ENCODE data around the gene IL24. TPM values are rescaled to one million over a fixed set of nuclear protein-coding genes. Genes with fewer than 3 reads are reported as not detected.
A peak's percentile ranks its signal among the peaks of the same experiment; 100 is the strongest.

IL24 gene
- total and polyA plus RNA-seq, 7 experiments from 2014 or later: 0.51 to 28.4 (median 27.9) TPM; not detected in 4

DNA sequence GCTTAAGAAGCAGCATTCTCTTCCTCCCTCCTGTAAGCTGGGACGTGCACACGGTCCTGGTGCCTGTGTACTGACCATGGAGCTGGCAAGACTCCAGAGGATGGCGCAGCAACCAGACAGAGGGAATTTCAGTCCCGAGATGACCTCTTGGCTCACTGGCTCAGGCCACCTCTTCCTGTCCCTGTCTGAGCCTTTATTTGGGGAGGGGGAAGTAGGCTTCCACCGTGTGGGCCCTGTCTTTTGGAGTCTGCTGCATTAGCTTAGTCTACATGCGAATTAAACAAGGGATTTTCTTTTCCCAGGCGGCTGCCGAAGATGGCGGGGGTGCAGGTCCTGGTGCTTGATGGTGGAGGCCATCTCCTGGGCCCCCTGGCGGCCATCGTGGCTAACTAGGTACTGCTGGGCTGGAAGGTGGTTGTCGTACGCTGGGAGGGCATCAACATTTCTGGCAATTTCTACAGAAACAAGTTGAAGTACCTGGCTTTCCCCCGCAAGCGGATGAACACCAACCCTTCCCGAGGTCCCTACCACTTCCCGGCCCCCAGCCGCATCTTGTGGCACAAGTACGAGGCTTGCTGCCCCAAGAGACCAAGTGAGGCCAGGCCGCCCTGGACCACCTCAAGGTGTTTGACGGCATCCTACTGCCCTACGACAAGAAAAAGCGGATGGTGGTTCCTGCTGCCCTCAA, 10.2 kb downstream of the IL24 start:
- H3K4me1 ChIP-seq (ENCODE audit: control insufficient read depth in 2 of 2, insufficient read depth in 2 of 2, low read length in 2 of 2): peaks cover 44 to 75% of the 10 kb centered on the region in 2 donors
- ChIA-PET CTCF (interaction anchor here (1.4 to 3.8 kb wide), 8 partner anchors 13 to 172 kb away, joined by 4 to 56 read pairs (median 20); partner anchors contain the start of gene FCMR), POLR2A (interaction anchor here (0.8 to 17.9 kb wide), 15 partner anchors 9 to 415 kb away, joined by 3 to 600 read pairs (median 7); partner anchors contain the start of genes FCMR and IL24)
- H3K9me3 Mint-ChIP-seq: peaks cover 0 to 8% (median 0%) of the 10 kb centered on the region in 11 donors
- H3K36me3 ChIP-seq (ENCODE audit: control insufficient read depth in 2 of 3, insufficient read depth in 3 of 3, low read length in 3 of 3): peaks cover 29 to 66% (median 40%) of the 10 kb centered on the region in 3 experiments
- peaks cover 0 to 6% (median 0%) of the 10 kb centered on the region in 5 donors for H3K27me3 Mint-ChIP-seq
- ATAC-seq: no peak
- H3K27me3 ChIP-seq (ENCODE audit: control insufficient read depth in 2 of 2, insufficient read depth in 2 of 2, low read length in 2 of 2): no peaks in the 10 kb centered on the region
- H3K27ac Mint-ChIP-seq: peak overlapping the region in 8 of 9 donors; percentile 91 to 98 (median 95)
- H3K4me3 ChIP-seq (ENCODE audit: low read length): no peak overlapping the region
- H3K4me3 Mint-ChIP-seq: peak overlapping the region; percentile 49 to 81 (median 64)
- H3K36me3 Mint-ChIP-seq: peaks cover 22 to 67% (median 60%) of the 10 kb centered on the region in 5 donors
- intact Hi-C loops (cut with micrococcal nuclease): loop anchor here in 1 of 2 donors (5.0 kb wide), 1 partner anchor 350 kb away; no protein-coding TSS in a partner anchor
- no peaks in the 10 kb centered on the region for H3K9me3 ChIP-seq (ENCODE audit: control insufficient read depth in 2 of 3, low read length in 3 of 3)
- H3K4me1 Mint-ChIP-seq: peaks cover 56 to 94% (median 86%) of the 10 kb centered on the region in 7 donors
- no peak for DNase-seq
- peak overlapping the region; percentile 75 for H3K27ac ChIP-seq (ENCODE audit: low read depth, low read length)

DNA sequence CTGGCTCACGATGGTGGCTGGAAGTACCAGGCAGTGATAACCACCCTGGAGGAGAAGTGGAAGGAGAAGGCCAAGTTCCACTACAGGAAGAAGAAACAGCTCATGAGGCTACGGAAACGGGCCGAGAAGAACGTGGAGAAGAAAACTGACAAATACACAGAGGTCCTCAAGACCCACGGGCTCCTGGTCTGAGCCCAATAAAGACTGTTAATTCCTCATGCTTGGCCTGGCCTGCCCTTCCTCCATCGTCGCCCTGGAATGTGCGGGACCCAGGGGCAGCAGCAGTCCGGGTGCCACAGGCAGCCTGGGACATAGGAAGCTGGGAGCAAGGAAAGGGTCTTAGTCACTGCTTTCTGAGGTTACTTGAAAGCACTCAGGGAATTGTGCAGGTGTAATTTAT, 10.8 kb downstream of the IL24 start:
- Histone ChIP-seq H3K36me3 (ENCODE audit: control insufficient read depth in 2 of 3, insufficient read depth in 3 of 3, low read length in 3 of 3) (peaks cover 29 to 68% (median 41%) of the 10 kb centered on the region in 3 experiments), H3K4me1 (ENCODE audit: control insufficient read depth in 2 of 2, insufficient read depth in 2 of 2, low read length in 2 of 2) (peaks cover 48 to 81% of the 10 kb centered on the region in 2 donors)
- peak overlapping the region; percentile 36 to 81 (median 60) for H3K4me3 Mint-ChIP-seq

DNA sequence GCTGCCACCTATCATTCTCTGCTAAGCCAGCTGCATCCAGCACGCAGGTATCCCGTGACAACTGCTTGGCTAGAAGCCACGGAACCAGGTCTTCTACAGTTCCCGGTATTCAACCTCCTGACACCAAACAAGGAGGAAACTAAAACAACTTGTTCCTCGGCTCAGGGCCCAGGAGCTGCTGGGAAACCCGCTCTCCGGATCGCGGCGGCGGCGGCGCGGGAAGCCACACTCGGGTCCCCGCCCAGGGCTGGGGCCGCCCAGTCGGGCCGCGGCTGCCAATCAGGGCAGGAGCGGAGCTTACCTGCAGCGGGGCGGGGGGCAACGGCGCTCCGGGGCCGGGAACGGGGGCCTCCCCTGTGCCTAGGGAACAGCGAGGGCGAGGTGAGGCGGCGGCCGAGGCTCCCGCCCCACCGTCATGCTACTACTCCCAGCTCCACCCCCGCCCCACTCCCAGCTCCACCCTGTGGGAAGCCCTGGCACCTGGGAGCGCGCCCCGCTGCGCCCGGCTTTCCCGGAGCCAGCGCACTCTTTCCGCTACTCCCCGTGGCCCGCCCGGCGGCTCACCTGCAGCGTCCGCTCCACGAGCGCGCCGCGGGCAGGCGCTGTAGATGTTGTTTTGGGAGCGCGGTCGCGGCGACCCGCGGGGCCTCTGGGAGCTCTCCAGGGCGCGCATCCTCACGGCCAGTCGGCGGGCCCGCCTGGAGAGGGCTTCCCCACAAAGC, 12.1 kb downstream of the IL24 start:
- peak overlapping the region; percentile 35 for H3K4me3 ChIP-seq (ENCODE audit: low read length)
- peak overlapping the region; percentile 75 for H3K27ac ChIP-seq (ENCODE audit: low read depth, low read length)
- H3K9me3 ChIP-seq (ENCODE audit: control insufficient read depth in 2 of 3, low read length in 3 of 3): no peaks in the 10 kb centered on the region
- intact Hi-C loops (cut with micrococcal nuclease): loop anchor here in 1 of 2 donors (1.0 to 5.0 kb wide), 3 partner anchors 8 to 352 kb away; no protein-coding TSS in a partner anchor
- peak overlapping the region in 8 of 9 donors; percentile 91 to 98 (median 95) for H3K27ac Mint-ChIP-seq
- H3K4me1 Mint-ChIP-seq: peaks cover 69 to 94% (median 86%) of the 10 kb centered on the region in 7 donors
- H3K4me3 Mint-ChIP-seq: peak overlapping the region; percentile 66 to 84 (median 79)
- DNase-seq (peak; percentile 45 to 75 (median 68)), ATAC-seq (peak; percentile 73)
- peaks cover 49 to 92% of the 10 kb centered on the region in 2 donors for H3K4me1 ChIP-seq (ENCODE audit: control insufficient read depth in 2 of 2, insufficient read depth in 2 of 2, low read length in 2 of 2)
- H3K36me3 ChIP-seq (ENCODE audit: control insufficient read depth in 2 of 3, insufficient read depth in 3 of 3, low read length in 3 of 3): peaks cover 29 to 64% (median 50%) of the 10 kb centered on the region in 3 experiments
- ChIA-PET CTCF (interaction anchor here (0.7 to 3.8 kb wide), 20 partner anchors 11 to 186 kb away, joined by 3 to 56 read pairs (median 6); partner anchors contain the start of gene FCMR), POLR2A (interaction anchor here (0.6 to 17.9 kb wide), 32 partner anchors 8 to 173 kb away, joined by 3 to 600 read pairs (median 4); partner anchors contain the start of genes FCMR, IL24 and PFKFB2)
- H3K36me3 Mint-ChIP-seq: peaks cover 13 to 59% (median 57%) of the 10 kb centered on the region in 5 donors
- H3K27me3 Mint-ChIP-seq: peaks cover 0 to 6% (median 0%) of the 10 kb centered on the region in 5 donors
- H3K9me3 Mint-ChIP-seq: peaks cover 0 to 5% (median 0%) of the 10 kb centered on the region in 11 donors
- no peaks in the 10 kb centered on the region for H3K27me3 ChIP-seq (ENCODE audit: control insufficient read depth in 2 of 2, insufficient read depth in 2 of 2, low read length in 2 of 2)

More for the DNA sequence above, 10.8 kb downstream of the IL24 start:
- Histone ChIP-seq H3K4me3 (ENCODE audit: low read length) (no peak overlapping the region), H3K27ac (ENCODE audit: low read depth, low read length) (peak overlapping the region; percentile 75), H3K27me3 (ENCODE audit: control insufficient read depth in 2 of 2, insufficient read depth in 2 of 2, low read length in 2 of 2) (no peaks in the 10 kb centered on the region), H3K9me3 (ENCODE audit: control insufficient read depth in 2 of 3, low read length in 3 of 3) (no peaks in the 10 kb centered on the region)
- Mint-ChIP-seq H3K27ac (peak overlapping the region in 8 of 9 donors; percentile 91 to 98 (median 95)), H3K9me3 (peaks cover 0 to 8% (median 0%) of the 10 kb centered on the region in 11 donors), H3K27me3 (peaks cover 0 to 6% (median 0%) of the 10 kb centered on the region in 5 donors), H3K36me3 (peaks cover 22 to 67% (median 59%) of the 10 kb centered on the region in 5 donors), H3K4me1 (peaks cover 62 to 94% (median 86%) of the 10 kb centered on the region in 7 donors)
- DNase-seq: no peak
- POLR2A ChIA-PET: interaction anchor here (0.7 to 17.9 kb wide), 23 partner anchors 9 to 414 kb away, joined by 3 to 600 read pairs (median 4); partner anchors contain the start of genes FCMR and IL24
- no peak for ATAC-seq
- intact Hi-C loops (cut with micrococcal nuclease): loop anchor here in 1 of 2 donors (2.0 to 5.0 kb wide), 2 partner anchors 15 to 351 kb away; no protein-coding TSS in a partner anchor
- CTCF ChIA-PET: interaction anchor here (1.4 to 3.8 kb wide), 11 partner anchors 12 to 173 kb away, joined by 4 to 56 read pairs (median 9); partner anchors contain the start of gene FCMR

DNA sequence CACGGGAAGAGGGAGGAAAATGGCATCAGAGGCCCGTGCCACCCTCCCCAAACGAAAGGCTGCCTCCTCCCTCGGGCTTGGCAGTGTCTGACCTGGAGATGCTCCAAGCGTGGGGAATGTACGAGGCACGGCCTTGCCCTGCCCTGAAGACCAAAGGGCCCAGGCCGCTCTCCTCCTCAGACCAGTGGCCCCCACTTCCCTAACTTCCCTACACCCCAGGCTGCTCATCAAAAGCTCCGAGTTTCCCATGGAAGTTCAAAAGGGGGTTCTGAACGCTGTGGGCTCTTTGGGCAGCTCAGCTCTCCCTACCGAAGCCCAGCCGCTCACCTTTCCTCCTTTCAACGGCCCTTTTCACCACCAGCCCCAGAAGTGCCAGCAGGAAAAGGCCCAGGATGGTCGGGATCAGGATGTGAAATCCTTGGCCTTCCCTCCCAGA, 12.7 kb downstream of the IL24 start:
- H3K27ac ChIP-seq (ENCODE audit: low read depth, low read length): peak overlapping the region; percentile 75
- Mint-ChIP-seq H3K27ac (peak overlapping the region in 7 of 9 donors; percentile 77 to 96 (median 88)), H3K27me3 (peaks cover 0 to 6% (median 0%) of the 10 kb centered on the region in 5 donors), H3K4me1 (peaks cover 70 to 94% (median 86%) of the 10 kb centered on the region in 7 donors), H3K36me3 (peaks cover 10 to 58% (median 55%) of the 10 kb centered on the region in 5 donors), H3K4me3 (peak overlapping the region in 8 of 10 donors; percentile 39 to 81 (median 74)), H3K9me3 (no peaks in the 10 kb centered on the region)
- no peak for DNase-seq
- no peaks in the 10 kb centered on the region for H3K9me3 ChIP-seq (ENCODE audit: control insufficient read depth in 2 of 3, low read length in 3 of 3)
- intact Hi-C loops (cut with micrococcal nuclease): loop anchor here (1.0 to 5.0 kb wide), 4 partner anchors 9 to 353 kb away; no protein-coding TSS in a partner anchor
- peaks cover 23 to 63% (median 47%) of the 10 kb centered on the region in 3 experiments for H3K36me3 ChIP-seq (ENCODE audit: control insufficient read depth in 2 of 3, insufficient read depth in 3 of 3, low read length in 3 of 3)
- peak overlapping the region; percentile 35 for H3K4me3 ChIP-seq (ENCODE audit: low read length)
- H3K27me3 ChIP-seq (ENCODE audit: control insufficient read depth in 2 of 2, insufficient read depth in 2 of 2, low read length in 2 of 2): no peaks in the 10 kb centered on the region
- H3K4me1 ChIP-seq (ENCODE audit: control insufficient read depth in 2 of 2, insufficient read depth in 2 of 2, low read length in 2 of 2): peaks cover 55 to 92% of the 10 kb centered on the region in 2 donors
- ATAC-seq: no peak
- CTCF ChIA-PET: interaction anchor here (0.6 to 3.8 kb wide), 14 partner anchors 10 to 194 kb away, joined by 3 to 56 read pairs (median 7); partner anchors contain the start of gene FCMR
- POLR2A ChIA-PET: interaction anchor here (0.6 to 17.9 kb wide), 21 partner anchors 7 to 174 kb away, joined by 3 to 600 read pairs (median 6); partner anchors contain the start of genes FCMR and IL24

DNA sequence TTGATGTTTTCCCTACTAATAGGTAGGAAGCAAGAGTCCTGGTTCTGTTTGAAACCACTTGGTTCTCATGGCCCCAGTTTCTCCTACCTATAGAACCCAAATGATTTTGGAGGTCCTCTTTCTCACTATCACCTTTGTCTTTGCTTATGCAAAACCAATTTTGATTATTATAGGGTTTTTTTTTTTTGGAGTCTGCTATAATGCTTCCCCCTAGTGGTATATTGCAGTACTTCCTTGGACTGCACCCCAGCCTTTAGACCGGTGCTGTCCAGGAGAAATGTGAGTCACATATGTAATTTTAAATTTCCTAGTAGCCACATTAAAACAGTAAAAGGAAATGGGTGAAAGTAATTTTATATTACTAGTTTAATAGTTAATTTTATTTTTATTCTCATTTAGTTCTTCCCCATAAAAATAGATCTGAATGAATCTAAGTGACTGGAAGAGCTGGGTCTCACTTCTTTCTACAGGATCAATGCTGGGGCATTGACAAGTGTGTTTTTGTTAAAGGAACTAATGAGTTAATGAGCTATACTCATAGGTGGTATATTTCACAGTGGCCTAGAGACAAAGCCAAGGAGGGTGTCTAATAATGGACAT, 13.9 kb downstream of the IL24 start:
- DNase-seq: peak in 7 of 9 donors; percentile 44 to 70 (median 64)
- H3K27me3 ChIP-seq (ENCODE audit: control insufficient read depth in 2 of 2, insufficient read depth in 2 of 2, low read length in 2 of 2): no peaks in the 10 kb centered on the region
- CTCF ChIA-PET: interaction anchor here (0.7 to 13.0 kb wide), 23 partner anchors 11 to 185 kb away, joined by 3 to 343 read pairs (median 13); partner anchors contain the start of genes FCMR, IL10, IL20 and IL24
- Mint-ChIP-seq H3K27ac (peak overlapping the region in 7 of 9 donors; percentile 77 to 96 (median 90)), H3K36me3 (peaks cover 16 to 60% (median 56%) of the 10 kb centered on the region in 5 donors), H3K27me3 (peaks cover 0 to 6% (median 0%) of the 10 kb centered on the region in 5 donors), H3K4me3 (peak overlapping the region in 7 of 10 donors; percentile 54 to 79 (median 74)), H3K9me3 (no peaks in the 10 kb centered on the region), H3K4me1 (peaks cover 72 to 94% (median 86%) of the 10 kb centered on the region in 7 donors)
- POLR2A ChIA-PET: interaction anchor here (0.7 to 13.0 kb wide), 13 partner anchors 10 to 200 kb away, joined by 3 to 600 read pairs (median 6); partner anchors contain the start of genes FCMR, IL20 and IL24
- no peak overlapping the region for H3K4me3 ChIP-seq (ENCODE audit: low read length)
- H3K4me1 ChIP-seq (ENCODE audit: control insufficient read depth in 2 of 2, insufficient read depth in 2 of 2, low read length in 2 of 2): peaks cover 54 to 92% of the 10 kb centered on the region in 2 donors
- no peaks in the 10 kb centered on the region for H3K9me3 ChIP-seq (ENCODE audit: control insufficient read depth in 2 of 3, low read length in 3 of 3)
- peak overlapping the region; percentile 15 for H3K27ac ChIP-seq (ENCODE audit: low read depth, low read length)
- intact Hi-C loops (cut with micrococcal nuclease): loop anchor here (1.0 to 5.0 kb wide), 3 partner anchors 46 to 279 kb away; partner anchors contain the start of gene IL20 (in 1 of the 2)
- peaks cover 19 to 67% (median 50%) of the 10 kb centered on the region in 3 experiments for H3K36me3 ChIP-seq (ENCODE audit: control insufficient read depth in 2 of 3, insufficient read depth in 3 of 3, low read length in 3 of 3)
- ATAC-seq: peak; percentile 65

Data from naive thymus-derived CD4-positive, alpha-beta T cell (primary cell).